ENCODE data around the gene ALDH3A1.

ALDH3A1 gene

DNA sequence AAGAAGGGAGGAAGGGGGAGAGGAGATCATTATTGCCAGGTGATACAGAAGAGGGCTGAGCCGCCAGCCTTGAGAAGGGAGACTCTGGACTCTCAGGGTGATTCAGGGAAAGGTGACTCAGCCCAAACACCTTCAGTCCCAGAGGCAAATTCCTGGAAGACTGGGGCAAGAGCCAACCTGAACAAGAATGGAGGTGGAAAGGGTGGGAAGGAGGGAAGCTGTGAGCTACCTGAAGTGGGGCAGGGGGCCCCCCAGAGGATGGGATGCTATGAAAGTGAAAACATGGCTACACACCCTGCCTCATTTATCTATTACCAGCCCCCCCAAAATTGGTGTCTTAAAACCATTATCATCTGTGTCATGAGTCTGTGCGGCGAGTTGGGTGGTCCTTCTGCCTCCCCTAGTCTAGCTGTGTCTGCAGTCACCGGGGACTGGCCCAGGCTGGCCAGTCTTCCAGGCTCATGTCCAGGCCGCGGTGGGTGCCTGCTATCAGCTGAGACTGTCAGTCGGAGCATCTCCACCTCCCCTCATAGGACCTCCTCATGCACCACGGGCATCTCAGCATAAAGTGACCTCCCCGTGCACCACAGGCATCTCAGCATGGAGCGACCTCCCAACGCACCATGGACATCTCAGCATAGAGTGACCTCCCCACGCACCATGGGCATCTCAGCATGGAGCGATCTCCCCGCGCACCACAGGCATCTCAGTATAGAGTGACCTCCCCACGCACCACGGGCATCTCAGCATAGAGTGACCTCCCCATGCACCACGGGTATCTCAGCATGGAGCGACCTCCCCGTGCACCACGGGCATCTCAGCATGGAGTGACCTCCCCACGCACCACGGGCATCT lies 28.5 kb downstream of the ALDH3A1 start:
- Histone ChIP-seq H3K27ac (ENCODE audit: insufficient read depth in 1 of 2, low read depth in 1 of 2, low read length in 2 of 2, poor library complexity in 1 of 2, severe bottlenecking in 2 of 2) (no peak overlapping the region), H3K4me1 (ENCODE audit: control extremely low read depth in 1 of 4, control insufficient read depth in 4 of 4, insufficient read depth in 4 of 4, low read length in 3 of 4) (peaks cover 0 to 18% (median 13%) of the 10 kb centered on the region in 4 experiments), H3K36me3 (ENCODE audit: control insufficient read depth in 4 of 4, insufficient read depth in 4 of 4, low read length in 3 of 4) (no peaks in the 10 kb centered on the region), H3K9me3 (ENCODE audit: control extremely low read depth in 1 of 5, control insufficient read depth in 4 of 5, insufficient read depth in 2 of 5, low read depth in 1 of 5, low read length in 4 of 5) (no peaks in the 10 kb centered on the region), H3K27me3 (replicated peaks in 2 of 5; ENCODE audit: control insufficient read depth in 4 of 5, insufficient read depth in 5 of 5, low read length in 4 of 5) (no peaks in the 10 kb centered on the region), H3K4me3 (ENCODE audit: control insufficient read depth in 1 of 7, extremely low read depth in 1 of 7, insufficient read depth in 4 of 7, low read depth in 2 of 7, low read length in 6 of 7) (no peak overlapping the region)
- CTCF ChIA-PET: interaction anchor here (0.9 to 2.3 kb wide), 3 partner anchors 8 to 43 kb away, joined by 4 to 7 read pairs (median 6); no protein-coding TSS in a partner anchor
- 96% methylated on average over 21 of the region's 23 CpGs for WGBS (ENCODE audit: insufficient coverage)
- DNase-seq: no peak
- POLR2A ChIA-PET: no interaction called here

DNA sequence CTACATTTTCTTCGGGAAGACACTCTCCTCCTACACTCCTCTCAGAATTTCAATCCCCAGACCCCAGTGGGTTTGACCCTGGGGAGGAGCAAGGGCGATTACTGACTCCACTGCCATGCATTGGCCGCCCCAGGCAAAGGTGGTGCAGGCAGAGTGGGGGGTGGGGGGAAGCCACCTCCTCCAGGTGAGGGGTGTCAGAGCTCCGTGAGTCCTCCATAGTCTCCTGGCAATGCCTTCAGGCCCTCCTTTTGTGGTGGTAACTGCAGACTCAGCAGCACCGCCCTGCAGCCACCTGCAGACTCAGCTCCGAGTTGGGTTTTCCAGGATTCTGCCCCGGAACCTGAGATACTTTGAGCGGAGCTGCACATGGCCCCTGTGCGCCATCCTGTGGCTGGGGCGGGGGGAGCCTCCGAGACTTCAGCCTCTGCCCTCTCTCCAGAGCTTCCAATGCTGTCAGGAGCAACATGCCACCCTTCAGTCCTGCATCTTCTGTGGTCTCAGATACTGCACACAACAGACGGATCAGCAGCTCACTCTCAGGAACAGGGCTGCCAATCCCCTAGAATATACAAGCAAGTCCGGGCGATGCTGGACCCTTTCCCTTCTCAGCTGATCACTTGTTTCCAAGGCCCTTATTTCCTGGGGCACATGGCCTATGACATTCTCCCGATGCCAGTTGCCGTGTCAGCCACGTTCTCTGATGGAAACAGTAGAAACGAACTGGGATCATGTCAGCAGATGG lies 29.3 kb downstream of the ALDH3A1 start:
- peaks cover 0 to 10% (median 6%) of the 10 kb centered on the region in 4 experiments for H3K4me1 ChIP-seq (ENCODE audit: control extremely low read depth in 1 of 4, control insufficient read depth in 4 of 4, insufficient read depth in 4 of 4, low read length in 3 of 4)
- CTCF ChIA-PET: interaction anchor here (0.9 to 1.9 kb wide), 3 partner anchors 9 to 47 kb away, joined by 3 to 6 read pairs (median 4); no protein-coding TSS in a partner anchor
- H3K27ac ChIP-seq (ENCODE audit: insufficient read depth in 1 of 2, low read depth in 1 of 2, low read length in 2 of 2, poor library complexity in 1 of 2, severe bottlenecking in 2 of 2): no peak overlapping the region
- no peaks in the 10 kb centered on the region for H3K9me3 ChIP-seq (ENCODE audit: control extremely low read depth in 1 of 5, control insufficient read depth in 4 of 5, insufficient read depth in 2 of 5, low read depth in 1 of 5, low read length in 4 of 5)
- POLR2A ChIA-PET: no interaction called here
- no peaks in the 10 kb centered on the region for H3K36me3 ChIP-seq (ENCODE audit: control insufficient read depth in 4 of 4, insufficient read depth in 4 of 4, low read length in 3 of 4)
- no peak for DNase-seq
- H3K4me3 ChIP-seq (ENCODE audit: control insufficient read depth in 1 of 7, extremely low read depth in 1 of 7, insufficient read depth in 4 of 7, low read depth in 2 of 7, low read length in 6 of 7): no peak overlapping the region
- WGBS (ENCODE audit: insufficient coverage): 95% methylated on average over 18 of the region's 18 CpGs
- H3K27me3 ChIP-seq (replicated peaks in 2 of 5; ENCODE audit: control insufficient read depth in 4 of 5, insufficient read depth in 5 of 5, low read length in 4 of 5): no peaks in the 10 kb centered on the region

DNA sequence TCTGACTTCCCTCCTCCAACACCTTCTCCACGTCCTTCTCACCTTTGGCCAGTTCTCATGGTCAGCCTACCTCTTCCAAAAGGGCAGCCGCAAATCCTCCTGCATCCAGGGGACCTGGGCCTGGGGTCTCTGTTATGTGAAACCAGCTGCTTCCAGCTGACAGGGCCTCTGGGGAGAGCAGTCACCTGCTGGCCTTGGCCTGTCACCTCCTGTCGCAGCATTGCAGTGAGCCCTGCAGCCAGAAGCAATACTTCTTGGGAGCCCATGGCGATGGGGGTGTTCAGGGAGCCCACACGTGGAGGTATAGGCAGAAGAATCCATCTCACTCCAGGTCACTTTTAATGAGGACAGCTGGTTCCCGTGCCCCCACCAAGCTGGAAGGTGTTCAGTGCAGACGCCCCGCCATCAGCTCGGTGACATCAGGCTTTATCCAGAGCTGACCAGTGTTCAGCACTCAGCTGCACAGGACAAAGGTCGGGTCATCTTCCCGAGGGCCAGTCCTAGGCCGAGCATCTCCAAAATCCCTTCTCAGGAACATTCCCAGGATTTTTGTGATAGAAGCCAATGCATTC lies 30.0 kb downstream of the ALDH3A1 start:
- POLR2A ChIA-PET: no interaction called here
- H3K4me1 ChIP-seq (ENCODE audit: control extremely low read depth in 1 of 4, control insufficient read depth in 4 of 4, insufficient read depth in 4 of 4, low read length in 3 of 4): peaks cover 0 to 9% (median 6%) of the 10 kb centered on the region in 4 experiments
- WGBS (ENCODE audit: insufficient coverage): 95% methylated on average over 12 of the region's 12 CpGs
- H3K27me3 ChIP-seq (replicated peaks in 2 of 5; ENCODE audit: control insufficient read depth in 4 of 5, insufficient read depth in 5 of 5, low read length in 4 of 5): no peaks in the 10 kb centered on the region
- CTCF ChIA-PET: interaction anchor here (1.3 kb wide), 1 partner anchor 46 kb away, joined by 3 read pairs; no protein-coding TSS in a partner anchor
- no peaks in the 10 kb centered on the region for H3K36me3 ChIP-seq (ENCODE audit: control insufficient read depth in 4 of 4, insufficient read depth in 4 of 4, low read length in 3 of 4)
- no peaks in the 10 kb centered on the region for H3K9me3 ChIP-seq (ENCODE audit: control extremely low read depth in 1 of 5, control insufficient read depth in 4 of 5, insufficient read depth in 2 of 5, low read depth in 1 of 5, low read length in 4 of 5)
- DNase-seq: no peak
- no peak overlapping the region for H3K27ac ChIP-seq (ENCODE audit: insufficient read depth in 1 of 2, low read depth in 1 of 2, low read length in 2 of 2, poor library complexity in 1 of 2, severe bottlenecking in 2 of 2)
- H3K4me3 ChIP-seq (ENCODE audit: control insufficient read depth in 1 of 7, extremely low read depth in 1 of 7, insufficient read depth in 4 of 7, low read depth in 2 of 7, low read length in 6 of 7): no peak overlapping the region

DNA sequence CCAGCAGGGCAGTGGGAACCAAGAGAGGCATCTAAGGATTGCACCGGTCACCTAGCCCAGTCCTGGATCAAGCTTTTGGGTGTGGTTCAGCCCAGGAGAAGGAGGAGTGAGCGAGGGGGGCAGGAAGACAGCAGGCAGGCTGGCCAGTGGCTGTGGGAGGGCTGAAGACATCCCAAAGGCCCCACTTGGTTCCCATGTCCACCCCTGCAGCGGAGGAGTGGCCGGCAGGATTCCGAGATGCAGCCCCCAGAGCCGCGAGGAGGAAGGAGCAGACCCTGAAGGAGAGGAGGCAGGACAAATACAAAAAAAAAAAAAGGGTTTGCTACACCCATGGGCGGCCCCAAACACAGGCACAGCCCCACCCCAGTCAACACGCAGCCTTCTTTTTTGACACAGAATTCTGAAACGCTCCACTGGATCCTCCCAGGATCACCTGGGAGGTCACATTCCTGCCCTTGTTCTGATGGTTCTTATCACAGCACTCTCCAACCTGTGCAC lies 30.6 kb downstream of the ALDH3A1 start:
- ChIA-PET CTCF (no interaction called here), POLR2A (no interaction called here)
- no peak overlapping the region for H3K27ac ChIP-seq (ENCODE audit: insufficient read depth in 1 of 2, low read depth in 1 of 2, low read length in 2 of 2, poor library complexity in 1 of 2, severe bottlenecking in 2 of 2)
- no peak overlapping the region for H3K4me3 ChIP-seq (ENCODE audit: control insufficient read depth in 1 of 7, extremely low read depth in 1 of 7, insufficient read depth in 4 of 7, low read depth in 2 of 7, low read length in 6 of 7)
- WGBS (ENCODE audit: insufficient coverage): 98% methylated on average over 5 of the region's 10 CpGs
- no peaks in the 10 kb centered on the region for H3K27me3 ChIP-seq (replicated peaks in 2 of 5; ENCODE audit: control insufficient read depth in 4 of 5, insufficient read depth in 5 of 5, low read length in 4 of 5)
- peaks cover 0 to 9% (median 6%) of the 10 kb centered on the region in 4 experiments for H3K4me1 ChIP-seq (ENCODE audit: control extremely low read depth in 1 of 4, control insufficient read depth in 4 of 4, insufficient read depth in 4 of 4, low read length in 3 of 4)
- DNase-seq: no peak
- H3K36me3 ChIP-seq (ENCODE audit: control insufficient read depth in 4 of 4, insufficient read depth in 4 of 4, low read length in 3 of 4): no peaks in the 10 kb centered on the region
- H3K9me3 ChIP-seq (ENCODE audit: control extremely low read depth in 1 of 5, control insufficient read depth in 4 of 5, insufficient read depth in 2 of 5, low read depth in 1 of 5, low read length in 4 of 5): no peaks in the 10 kb centered on the region

DNA sequence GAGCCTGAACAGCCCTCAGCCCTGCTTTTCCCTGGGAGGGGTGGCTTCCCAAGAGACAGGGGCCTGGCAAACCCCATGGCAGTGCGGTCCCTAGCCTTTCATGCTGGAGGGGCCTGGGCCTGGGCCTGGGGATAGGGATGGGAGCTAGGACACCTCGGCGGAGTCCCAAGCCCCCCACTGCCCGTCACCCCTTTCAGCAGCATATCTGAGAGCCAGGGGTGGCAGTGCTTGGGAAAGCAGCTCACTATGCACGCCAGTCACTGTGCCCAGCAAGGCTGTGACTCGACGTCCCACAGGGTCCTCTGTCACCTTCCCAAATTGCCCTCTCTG lies 31.1 kb downstream of the ALDH3A1 start:
- DNase-seq: no peak
- Histone ChIP-seq H3K36me3 (ENCODE audit: control insufficient read depth in 4 of 4, insufficient read depth in 4 of 4, low read length in 3 of 4) (no peaks in the 10 kb centered on the region), H3K4me1 (ENCODE audit: control extremely low read depth in 1 of 4, control insufficient read depth in 4 of 4, insufficient read depth in 4 of 4, low read length in 3 of 4) (peaks cover 0 to 9% (median 6%) of the 10 kb centered on the region in 4 experiments), H3K9me3 (ENCODE audit: control extremely low read depth in 1 of 5, control insufficient read depth in 4 of 5, insufficient read depth in 2 of 5, low read depth in 1 of 5, low read length in 4 of 5) (no peaks in the 10 kb centered on the region), H3K4me3 (ENCODE audit: control insufficient read depth in 1 of 7, extremely low read depth in 1 of 7, insufficient read depth in 4 of 7, low read depth in 2 of 7, low read length in 6 of 7) (no peak overlapping the region), H3K27me3 (replicated peaks in 2 of 5; ENCODE audit: control insufficient read depth in 4 of 5, insufficient read depth in 5 of 5, low read length in 4 of 5) (no peaks in the 10 kb centered on the region), H3K27ac (ENCODE audit: insufficient read depth in 1 of 2, low read depth in 1 of 2, low read length in 2 of 2, poor library complexity in 1 of 2, severe bottlenecking in 2 of 2) (no peak overlapping the region)
- POLR2A ChIA-PET: no interaction called here
- CTCF ChIA-PET: no interaction called here
- 92% methylated on average over 6 of the region's 7 CpGs for WGBS (ENCODE audit: insufficient coverage)

DNA sequence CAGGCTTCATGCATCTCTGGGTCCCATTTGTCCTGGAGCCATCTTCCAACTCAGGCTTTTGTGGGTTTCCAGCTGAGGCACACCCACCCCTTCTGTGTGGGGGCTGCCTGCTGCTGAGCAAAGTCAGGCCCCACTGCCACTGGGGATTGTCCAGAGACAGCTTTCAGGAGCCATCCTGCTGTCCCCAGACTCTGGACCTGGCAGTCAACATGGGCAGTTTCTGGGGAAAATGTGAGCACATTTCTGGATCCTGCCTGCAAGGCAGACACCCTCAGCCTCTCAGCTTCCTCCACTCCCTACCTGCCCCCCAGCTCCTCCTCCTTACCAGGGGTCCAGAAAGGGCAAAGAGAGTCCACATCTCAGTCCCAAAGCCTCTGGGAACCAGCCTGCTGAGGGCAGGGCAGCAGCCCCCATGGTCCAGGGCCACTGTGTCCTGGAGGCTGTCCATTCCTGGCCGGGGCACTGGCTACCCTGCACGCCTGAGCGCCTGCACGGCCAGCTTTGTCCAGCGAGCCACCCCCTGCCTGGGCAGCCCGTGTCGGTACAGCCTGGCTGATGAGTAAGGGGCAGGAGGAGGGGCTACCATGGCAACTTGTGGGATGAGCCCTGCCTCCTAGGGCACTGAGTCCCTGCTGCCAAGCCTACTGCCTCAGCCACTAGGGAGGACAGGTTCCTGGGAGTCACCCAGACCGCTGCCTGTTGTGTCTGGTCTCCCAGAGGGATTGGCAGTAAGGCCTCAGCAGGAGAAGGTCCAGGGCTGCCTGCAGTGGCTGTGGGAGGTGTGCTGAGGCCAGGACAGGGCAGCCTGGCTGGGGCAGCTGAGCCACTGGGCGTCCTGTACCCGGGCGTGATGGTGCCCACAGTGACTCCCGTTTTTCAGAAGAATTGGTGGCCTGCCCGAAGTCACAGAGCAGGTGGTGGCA lies 31.7 kb downstream of the ALDH3A1 start, which contains the start of gene SLC47A2:
SLC47A2 (minus strand) TSS at position 477 of the 923 bp plus-strand sequence; CDS start at position 448, 29 bp downstream.
- DNase-seq: no peak
- Histone ChIP-seq H3K27me3 (replicated peaks in 2 of 5; ENCODE audit: control insufficient read depth in 4 of 5, insufficient read depth in 5 of 5, low read length in 4 of 5) (no peaks in the 10 kb centered on the region), H3K4me3 (ENCODE audit: control insufficient read depth in 1 of 7, extremely low read depth in 1 of 7, insufficient read depth in 4 of 7, low read depth in 2 of 7, low read length in 6 of 7) (no peak within 1 kb of the TSS), H3K4me1 (ENCODE audit: control extremely low read depth in 1 of 4, control insufficient read depth in 4 of 4, insufficient read depth in 4 of 4, low read length in 3 of 4) (peaks cover 0 to 9% (median 6%) of the 10 kb centered on the region in 4 experiments), H3K27ac (ENCODE audit: insufficient read depth in 1 of 2, low read depth in 1 of 2, low read length in 2 of 2, poor library complexity in 1 of 2, severe bottlenecking in 2 of 2) (no peak within 1 kb of the TSS), H3K36me3 (ENCODE audit: control insufficient read depth in 4 of 4, insufficient read depth in 4 of 4, low read length in 3 of 4) (no peaks in the 10 kb centered on the region), H3K9me3 (ENCODE audit: control extremely low read depth in 1 of 5, control insufficient read depth in 4 of 5, insufficient read depth in 2 of 5, low read depth in 1 of 5, low read length in 4 of 5) (no peaks in the 10 kb centered on the region)
- WGBS (ENCODE audit: insufficient coverage): 96% methylated on average over 12 of the region's 13 CpGs
- ChIA-PET POLR2A (no interaction called here), CTCF (no interaction called here)
